Measurements from ENCODE around the gene KLHL35.

Gene KLHL35, protein sequence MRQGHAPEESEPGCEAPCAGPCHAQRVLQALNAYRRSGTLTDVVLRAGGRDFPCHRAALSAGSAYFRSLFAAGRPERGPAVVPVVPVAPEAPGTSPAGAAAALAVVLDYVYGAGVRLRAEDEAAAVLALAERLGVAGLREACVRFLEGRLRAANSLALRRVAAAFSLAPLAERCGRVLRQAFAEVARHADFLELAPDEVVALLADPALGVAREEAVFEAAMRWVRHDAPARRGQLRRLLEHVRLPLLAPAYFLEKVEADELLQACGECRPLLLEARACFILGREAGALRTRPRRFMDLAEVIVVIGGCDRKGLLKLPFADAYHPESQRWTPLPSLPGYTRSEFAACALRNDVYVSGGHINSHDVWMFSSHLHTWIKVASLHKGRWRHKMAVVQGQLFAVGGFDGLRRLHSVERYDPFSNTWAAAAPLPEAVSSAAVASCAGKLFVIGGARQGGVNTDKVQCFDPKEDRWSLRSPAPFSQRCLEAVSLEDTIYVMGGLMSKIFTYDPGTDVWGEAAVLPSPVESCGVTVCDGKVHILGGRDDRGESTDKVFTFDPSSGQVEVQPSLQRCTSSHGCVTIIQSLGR

DNA sequence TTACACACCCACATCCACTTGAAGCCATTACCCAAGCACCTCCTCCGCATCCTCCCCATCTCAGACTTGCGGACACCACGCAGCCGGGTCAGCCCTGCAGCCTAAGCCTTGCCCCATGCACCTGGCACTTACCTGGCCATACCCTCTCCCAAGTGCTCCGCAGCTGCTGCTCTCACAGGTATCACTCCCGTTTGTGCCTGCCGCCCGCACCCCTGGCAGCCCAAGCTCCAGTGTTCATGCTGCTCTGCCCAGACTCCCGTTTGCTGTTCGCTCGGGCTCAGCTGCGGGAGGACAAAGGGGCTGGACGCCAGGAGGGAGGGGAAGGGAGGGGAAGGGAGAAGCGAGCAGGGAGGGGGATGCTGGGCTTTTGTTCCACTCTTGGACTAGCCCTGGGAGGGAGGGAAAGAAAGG, at the start of gene KLHL35:
KLHL35 (minus strand) TSS at position 293 of the 411 bp plus-strand sequence. CDS start 2,574 bp downstream, outside the sequence.
- DNase-seq, result no peak

DNA sequence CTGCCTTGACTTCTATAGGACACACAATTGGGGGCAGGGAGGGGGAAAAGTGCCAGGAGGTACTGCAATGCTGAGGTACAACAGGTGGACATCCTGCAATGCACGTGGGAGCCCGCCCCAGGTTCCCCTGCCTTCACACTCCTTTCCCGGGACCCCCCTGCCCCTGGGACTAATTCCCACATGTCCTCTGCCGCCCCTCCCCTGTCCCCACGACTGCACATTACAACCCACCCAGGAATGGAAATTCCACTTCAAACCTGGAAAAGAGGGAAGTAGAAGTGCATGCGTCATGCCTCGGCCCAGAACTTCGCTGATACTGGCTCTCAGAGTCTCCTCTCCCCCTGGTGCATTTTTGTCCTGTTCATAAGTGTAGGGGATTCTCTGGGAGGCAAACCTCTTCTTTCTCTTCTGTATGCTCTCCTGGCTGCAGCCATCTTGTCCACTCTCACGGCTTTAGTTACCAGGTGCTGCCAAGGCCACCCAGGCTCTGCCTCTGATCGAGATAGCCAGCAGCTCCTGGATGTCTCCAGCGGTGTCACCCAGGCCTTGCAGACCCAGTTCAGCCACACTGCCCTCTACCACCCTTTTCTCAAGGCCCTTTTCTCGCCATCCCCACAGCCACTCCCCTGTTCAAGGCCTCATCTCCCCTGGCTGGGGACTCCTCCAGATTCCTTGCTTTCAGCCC, 49.1 kb upstream of the KLHL35 start:
- no peak for DNase-seq

DNA sequence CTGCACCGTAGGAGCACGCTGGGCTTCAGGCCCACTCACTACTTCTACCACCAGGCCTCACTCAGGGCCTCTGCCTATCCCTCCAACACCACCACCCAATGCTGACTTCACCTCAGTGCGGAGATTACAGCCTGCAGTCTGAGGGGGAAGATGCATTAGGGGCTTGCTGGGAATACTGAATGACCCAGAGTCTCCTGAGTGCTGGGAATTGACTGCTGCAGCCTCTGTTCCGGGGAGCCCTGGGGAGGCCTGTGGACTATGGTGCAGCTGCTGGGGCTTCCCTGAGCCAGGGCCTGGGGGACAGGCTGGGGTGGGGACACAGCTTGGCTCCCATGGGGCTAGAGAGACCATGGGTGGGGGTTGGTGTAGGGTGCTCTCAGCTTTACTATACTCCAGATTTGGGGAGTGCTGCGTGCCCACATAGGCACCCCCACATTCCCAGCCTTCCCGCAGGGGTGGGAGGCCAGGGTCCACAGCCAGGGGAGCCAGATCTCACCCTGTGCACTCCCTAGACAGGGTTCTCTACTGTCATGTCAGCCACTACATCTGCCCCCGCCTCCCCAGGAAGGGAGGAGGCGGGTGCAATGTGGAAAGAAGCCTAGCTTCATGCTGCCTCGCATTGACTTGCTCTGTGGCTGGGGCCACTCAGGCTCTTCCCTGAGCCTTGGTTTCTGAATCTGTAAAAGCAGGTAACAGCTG, 48.4 kb upstream of the KLHL35 start:
- no peak for DNase-seq

DNA sequence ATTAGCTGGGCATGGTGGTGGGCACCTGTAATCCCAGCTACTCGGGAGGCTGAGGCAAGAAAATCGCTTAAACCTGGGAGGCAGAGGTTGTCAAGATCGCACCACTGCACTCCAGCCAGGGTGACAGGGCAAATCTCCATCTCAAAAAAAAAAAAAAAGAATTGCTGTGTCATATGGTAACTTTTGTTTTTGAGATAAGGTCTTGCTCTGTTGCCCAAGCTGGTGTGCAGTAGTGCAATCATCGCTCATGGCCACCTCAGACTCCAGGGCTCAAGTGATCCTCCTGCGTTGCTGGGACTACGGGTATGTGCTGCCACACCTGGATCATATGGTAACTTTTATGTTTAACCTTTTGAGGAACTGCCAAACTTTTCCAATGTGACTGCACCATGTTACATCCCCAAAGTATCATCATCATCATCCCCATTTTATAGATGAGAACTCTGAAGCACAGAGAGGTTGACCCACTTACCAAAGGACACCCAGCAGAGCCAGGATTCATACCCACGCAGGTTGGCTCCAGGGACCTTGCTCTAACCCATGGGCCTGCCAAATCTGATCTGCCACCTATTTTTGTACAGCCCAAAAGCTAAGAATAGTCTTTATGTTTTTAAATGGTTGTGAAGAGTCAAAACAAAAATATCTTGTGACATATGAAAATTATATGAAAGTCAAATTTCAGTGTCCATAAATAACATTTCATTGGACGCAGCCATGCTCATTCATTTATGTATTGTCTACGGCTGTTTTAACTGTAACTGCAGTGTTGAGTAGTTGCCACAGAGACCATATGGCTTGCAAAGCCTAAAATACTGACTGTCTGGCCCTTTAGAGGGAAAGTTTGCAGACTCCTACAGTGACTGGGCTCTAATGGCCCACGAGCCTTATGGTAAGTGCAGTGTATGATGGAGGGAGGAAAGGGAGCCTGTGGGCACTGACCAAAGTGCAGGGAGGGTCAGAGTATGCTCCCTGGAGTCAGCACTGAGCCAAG, 47.5 kb upstream of the KLHL35 start:
- no peak for DNase-seq

DNA sequence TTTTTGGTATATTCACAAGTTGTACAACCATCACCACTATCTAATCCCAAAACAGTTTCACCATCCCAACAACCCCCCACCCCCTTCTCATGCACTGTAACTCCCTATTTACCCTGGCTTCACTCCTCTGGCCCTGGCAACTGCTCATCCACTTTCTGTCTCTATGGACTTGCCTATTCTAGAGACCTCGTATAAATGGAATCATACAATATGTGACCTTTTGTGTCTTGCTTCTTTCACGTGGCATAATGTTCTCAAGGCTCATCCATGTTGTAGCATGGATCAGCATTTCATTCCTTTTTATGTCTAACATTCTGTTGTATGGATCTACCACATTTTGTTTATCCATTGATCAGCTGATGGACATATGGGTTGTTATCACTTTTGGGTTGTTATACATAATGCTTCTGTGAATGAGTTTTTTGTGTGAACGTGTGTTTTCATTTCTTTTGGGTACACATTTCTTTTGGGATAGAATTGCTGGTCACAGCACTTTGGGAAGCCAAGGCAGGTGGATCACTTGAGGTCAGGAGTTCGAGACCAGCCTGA, 46.7 kb upstream of the KLHL35 start:
- DNase-seq, result peak; percentile 33 to 48

DNA sequence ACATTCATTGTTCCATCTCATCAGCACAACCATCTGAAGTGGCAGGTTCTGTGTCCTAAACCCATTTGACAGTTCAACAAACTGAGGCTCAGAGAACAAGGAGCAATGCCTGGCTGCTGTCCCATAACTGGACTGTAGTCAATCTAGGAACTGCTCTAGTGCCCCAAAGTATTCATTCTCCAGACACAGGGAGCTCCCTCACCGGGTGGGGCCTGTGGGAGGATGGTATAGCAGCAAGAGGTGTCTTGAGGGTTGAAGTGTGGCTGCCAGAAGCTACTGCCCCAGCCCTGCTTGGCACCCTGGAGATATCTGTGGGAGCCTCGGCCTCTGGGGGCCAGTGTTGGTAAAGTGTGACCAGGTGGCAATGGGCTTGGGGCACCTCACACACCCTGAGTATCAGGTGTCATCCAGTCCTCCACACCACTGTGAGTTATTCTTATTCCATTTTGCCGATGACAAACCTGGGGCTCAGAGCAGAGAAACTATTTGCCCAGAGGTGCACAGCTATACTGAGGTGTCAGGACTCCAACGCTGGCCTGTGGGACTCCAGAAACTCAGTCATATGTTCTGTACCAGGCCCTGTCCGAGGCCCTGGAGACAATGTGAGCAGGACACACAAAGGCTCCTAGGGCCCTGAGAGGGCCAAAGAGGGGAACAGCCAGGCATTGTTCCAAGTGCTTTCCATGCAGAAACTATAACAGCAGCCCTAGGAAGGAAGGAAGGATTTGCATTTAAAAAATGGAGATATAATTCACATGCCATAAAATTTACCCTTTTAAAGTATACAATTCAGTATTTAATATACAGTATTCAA, 46.0 kb upstream of the KLHL35 start:
- peak; percentile 80 to 84 for DNase-seq

DNA sequence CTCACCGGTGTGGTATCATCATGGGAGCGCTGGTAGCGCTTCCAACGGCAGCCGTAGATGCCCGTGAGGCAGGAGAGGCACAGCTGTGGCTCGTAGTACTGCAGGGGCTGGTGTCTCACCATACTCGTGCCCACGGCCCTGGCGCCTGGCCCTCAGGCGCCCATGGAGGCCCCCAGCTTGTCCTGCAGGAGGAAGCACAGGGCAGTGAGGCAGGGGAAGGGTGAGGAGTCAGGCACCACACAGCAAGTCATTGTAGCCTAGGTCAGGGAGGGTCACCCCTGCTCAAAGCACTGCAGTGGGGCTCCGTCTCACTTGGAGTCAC, 44.6 kb upstream of the KLHL35 start:
- no peak for DNase-seq

DNA sequence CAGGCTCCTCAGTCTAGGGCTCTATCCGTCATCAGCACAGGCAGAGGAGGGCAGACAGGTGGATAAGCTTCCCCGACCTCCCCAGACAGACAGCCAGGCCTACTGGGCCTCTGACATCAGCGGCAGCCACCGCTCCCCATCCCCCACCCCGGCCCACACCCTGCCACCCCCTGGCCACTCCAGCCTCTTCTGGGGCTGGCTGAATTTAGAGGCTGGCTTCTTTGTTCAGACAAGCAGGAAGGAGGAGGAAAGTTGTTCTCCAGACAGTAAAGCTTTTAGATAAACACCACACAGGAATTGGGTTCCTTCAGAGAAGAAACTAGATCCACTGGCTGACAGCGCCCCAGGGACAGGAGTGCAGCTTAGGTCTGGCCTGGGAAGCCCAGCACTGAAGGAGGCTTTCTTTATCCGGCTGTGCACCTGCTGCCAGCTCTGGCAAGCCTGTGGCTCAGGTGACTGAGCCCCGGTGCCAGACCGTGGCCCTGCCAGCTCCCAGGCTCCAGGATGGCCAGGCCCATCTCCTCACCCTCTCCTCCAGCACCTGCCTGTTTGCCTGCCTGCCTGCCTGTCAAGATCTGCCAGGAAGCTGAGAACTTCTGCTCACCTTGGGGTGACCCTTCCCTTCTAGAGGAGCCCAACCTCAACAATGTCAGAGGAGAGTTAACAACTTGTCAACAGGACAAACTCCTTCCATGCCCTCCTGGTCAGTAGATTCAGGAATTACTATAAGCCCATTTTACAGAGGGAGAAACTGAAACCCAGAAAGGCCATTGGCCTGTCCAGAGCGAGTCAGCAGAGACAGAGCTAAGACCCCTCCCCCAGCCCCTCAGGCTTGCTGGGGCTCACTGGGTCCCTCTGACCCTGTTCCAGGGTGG, 44.0 kb upstream of the KLHL35 start:
- peak; percentile 41 to 73 for DNase-seq

DNA sequence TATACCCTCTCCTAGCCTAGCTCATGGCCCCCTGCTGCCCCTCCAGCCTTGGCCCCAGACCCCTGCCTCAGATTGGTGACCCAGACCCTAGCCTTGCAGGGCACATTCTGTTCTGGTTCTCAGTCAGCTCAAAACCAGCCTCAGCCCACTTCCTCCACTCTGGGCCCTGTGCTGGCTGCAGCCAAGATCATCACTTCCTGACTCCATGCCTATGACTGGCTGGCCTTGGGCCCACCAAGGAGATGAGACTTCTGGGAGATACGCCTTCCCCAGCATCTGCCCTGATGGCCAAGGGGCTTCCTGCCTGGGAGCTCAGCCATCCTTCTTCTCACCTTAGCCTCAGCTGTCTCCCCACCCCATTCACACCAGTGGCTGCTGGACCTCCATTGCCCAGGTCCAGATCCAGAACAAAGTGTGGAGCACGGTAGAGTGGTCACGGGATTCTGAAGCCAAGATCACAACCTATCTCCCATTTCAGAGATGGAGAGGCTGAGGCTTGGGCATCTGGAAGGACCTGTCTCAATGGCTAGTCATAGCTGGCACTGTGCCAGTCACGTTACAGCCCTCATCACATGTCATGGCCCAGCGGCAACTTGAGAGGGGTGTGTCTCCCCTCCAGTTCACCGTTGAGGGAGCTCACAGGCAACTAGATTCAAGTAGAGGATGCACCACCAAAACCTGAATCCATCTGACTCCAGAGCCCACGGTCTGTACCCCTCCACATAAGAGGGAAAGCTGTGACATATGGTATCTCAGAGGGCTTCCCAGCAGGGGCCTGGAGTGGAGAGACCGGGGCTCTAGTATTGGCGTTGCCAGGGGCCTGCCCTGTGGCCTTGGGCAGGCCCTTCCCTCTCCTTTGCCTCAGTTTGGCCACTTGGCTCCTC, 43.0 kb upstream of the KLHL35 start:
- no peak for DNase-seq

DNA sequence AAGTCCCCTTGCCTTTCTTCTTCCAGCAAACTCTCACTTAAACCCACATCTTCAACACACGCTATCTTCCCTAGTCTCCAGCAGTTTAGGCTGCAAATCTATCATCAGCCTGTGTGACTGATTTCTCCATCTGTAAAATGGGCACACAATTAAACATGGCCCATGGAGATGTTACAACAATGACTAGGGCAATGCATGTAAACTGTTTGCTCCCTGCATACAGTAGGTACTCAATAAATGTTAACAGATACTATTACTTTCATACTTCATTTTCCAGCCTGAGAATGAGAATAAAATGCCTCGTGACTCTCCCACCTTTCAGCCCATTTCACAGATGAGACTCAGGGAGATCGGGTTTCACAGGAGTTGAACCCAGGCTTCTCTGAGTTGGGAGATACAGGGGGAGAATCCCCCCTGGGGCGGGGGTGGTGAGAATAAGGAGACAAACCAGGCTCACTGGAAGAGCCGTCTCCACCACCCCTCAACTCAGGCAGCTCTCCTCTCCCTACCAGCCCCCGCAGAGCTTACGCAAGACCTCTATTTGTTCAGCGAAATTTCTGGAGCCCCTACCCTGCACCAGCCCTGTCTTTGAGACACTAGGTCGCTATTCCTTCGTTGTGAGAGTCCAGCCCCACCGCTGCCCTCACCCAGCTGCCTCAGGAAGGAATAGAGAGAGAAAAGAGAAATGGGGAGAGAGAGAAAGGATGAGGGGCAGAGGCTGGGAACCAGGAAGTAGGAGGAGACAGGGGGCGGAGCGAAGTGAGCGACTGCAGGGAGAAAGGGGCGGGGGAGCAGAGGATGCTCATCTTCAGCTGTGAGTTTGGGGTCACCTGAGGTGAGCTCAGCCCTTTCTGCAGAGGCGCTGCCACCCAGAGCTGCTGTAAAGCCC, 42.1 kb upstream of the KLHL35 start:
- DNase-seq, result peak in 1 of 2 experiments; percentile 20

DNA sequence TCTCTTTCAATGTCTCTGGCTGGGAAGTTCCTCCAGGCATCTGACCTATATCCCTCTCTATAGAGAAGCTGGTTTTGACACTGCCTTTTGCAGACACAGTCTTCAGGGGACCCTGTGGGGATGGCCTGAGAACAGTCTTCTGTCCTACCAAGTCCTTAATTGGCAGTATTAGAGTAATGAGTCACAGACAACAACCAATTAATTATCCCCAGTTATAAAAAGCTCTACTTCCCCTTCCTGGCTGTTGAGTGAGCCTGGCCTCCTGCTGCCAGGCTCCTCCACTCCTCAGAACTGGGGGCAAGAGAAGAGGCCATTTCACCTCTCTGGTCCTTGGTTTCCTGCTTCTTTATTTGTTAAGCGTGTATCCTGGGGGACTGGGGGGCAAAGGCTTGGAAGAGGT, 41.2 kb upstream of the KLHL35 start:
- DNase-seq, result no peak

DNA sequence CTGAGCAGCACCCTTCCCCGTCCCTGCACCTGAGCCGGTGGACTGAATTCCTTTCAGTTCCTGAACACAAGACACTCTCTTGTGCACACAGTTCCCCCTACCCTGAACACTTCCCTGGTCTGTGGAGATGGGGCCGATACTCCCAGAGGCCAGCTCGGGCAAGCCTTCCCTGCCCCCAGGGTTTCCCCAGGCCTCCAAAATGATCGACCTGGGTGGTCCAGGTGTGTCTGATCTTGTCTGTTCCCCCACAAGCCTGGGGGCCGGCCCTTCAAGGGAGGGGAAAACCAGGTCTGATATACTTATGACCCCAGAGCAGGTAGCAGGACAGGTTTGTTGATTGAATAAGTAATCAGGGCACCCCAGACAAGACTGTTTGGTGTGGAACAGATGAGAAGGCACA, 40.7 kb upstream of the KLHL35 start:
- DNase-seq, result no peak

DNA sequence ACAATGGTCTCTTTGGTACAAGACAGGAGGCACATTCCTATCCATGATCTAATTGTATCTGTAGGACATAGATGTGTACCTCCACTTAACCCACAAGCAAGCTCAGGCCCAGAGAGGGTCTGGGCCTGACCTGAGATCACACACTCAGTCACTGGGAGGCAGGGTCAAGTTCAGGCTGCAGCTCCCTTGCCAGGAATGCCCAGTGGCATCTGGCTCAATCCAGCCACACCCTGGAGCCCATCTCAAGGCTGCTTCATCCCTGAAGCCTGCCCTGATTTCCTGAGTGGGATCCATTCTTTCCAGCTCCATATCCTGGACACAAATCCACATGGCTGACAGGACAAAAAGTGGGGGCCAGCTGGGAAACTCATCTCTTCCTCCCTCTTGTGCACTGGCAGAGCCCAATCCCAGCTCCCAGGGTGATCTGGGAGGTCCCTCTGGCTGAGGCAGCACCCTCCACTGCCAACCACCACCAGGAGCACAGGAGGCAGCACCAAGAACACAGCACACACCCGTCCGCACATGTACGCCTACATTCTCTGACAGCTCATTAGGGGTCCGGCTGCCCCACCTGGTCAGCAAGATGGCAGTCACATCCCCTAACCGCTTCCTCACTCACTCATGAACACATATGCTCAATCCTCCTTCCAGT, 39.2 kb upstream of the KLHL35 start:
- no peak for DNase-seq

DNA sequence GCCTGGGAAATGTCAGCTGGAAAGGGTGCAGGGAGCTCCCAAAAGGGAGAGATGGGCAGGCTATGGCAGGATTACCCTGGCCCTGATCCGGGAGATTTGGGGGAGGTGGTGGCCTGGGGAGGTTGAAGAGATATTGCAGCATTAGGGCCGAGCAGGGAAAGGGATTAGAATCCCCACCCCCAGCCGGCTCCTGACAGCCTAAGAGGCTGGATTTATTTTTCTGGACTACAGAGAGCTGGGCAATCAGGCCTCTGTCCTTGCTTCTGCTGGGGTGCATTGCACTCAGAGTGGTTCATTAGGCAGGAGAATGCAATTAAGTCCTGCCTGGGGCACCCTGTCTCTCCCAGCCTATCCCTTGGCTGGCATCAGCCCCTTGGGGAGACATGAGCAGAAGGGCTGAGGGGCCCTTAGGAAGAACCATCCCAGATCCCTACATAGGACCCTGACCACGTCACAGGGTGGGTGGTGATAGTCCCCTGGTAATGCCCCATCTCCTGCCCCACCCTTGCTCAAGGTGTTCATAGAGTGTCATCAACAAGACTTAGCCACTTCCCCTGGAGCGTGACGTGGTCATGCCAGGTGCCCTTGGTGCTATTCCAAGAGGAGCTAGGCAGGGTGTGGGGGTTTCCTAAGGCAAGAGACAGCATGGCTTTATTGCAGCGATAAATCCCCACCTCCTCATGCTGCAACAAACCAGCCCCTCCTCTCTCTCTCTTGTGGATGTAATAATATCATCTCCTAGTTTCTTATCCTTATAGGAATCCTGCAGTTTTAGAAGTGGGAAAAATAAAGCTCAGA, 38.4 kb upstream of the KLHL35 start:
- DNase-seq, result no peak

DNA sequence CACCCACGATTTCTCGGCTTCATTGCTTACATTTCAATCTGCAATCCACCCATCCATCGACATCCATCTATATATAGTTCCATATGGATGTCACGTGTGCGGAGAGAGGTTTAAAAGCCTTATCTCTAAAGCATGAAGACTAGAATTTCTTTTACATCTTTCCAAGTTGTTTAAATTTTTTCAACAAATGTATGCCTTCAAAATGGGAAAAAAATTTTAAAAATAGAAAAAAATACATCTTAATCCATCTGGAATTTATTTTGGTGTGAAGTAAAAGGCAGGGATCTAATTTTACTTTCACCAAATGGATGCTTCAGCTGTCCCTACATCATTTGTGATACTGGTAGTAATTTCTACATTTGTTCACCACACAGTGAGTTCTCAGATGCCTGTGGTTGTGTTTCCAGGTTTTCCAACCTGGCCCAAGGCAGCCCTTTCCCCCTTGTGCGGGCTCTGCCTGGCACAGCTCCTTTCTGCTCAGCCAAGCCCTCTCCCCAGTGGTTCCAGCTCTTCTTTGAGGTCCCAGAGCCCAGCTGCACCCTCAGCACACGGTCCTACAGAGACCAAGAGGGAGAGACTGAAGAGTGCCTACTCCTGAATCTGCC, 37.6 kb upstream of the KLHL35 start:
- no peak for DNase-seq

Measured in NCI-H526 (cell line).